SK-N-DZ (cell line): ENCODE data around the gene RCOR3.
"Not testable (repeated sequence)": the region's sequence is repeated elsewhere in the genome, so short reads cannot be mapped to it uniquely, and the experiment has no call there.

Experiments
- DNase-seq: peaks from one replicate; pipeline ENCODE4 v3.0.0-alpha.2; 2015; ENCODE audit warnings: low spot score

RCOR3 gene

DNA sequence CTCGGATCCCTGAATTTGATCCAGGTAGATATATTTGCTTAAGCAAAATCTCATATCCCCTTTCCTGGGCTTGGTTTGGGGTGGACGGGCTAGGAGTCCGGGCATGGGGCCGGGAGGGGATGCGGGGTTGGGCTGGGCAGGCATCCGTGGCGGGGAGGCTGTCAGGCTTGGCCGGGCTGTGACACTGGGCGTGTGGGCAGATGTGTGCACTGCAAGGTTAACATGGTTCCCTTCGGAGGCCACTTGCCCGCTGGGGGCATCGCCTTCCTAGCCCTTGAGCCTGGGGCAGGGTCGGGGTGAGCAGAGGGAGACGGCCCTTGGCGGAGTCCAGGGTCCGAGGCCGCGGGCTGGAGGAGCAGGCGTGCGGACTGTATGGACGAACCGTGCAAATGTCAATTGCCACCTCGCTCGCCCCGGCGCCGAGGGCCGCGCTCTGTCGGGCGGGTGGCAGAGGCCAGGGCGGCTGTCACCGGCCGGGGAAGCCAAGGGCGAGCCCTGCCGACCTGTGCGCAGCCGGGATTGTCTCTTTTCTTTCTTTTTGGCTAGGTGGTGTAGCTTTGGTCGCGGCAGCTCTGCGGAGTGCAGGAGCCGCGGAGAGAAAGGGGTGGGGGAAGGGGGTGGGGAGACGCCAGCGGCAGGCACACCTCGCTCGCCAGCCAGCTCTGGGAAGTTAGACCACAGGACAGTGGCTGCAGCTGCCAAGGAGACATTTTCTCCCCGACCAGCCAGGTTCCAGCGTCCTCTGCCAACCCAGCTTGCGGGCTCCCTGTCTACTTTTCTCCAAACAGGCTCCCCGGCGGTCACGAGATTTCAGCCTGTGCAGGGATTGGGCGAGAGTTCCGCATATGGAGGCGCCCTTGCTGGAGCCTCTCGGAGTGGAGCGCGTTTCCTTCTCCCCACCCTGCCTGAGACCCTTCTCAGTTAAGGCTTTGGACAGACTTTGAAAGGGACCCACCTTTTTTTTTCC, 1.3 kb downstream of the RCOR3 start:
- DNase-seq: peak; percentile 79

DNA sequence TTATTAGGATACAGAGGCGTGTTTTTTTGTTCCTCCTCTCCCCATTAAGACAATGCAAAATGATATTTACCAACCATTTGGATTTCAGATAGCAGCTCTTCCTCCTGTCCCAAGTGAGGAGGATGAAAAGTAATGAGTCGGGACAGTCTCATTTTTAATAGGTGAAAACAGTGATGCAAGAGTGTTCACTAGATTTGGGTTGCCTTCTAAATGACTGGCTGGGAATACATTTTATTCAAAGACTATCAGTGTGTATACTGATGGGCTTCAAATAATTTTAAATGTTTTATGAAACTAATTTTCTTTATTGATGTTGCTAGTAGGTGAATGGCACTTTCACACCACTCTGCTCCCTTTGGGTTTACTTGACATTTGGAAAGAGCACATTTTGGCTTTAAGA, 2.1 kb downstream of the RCOR3 start:
- DNase-seq: no peak

DNA sequence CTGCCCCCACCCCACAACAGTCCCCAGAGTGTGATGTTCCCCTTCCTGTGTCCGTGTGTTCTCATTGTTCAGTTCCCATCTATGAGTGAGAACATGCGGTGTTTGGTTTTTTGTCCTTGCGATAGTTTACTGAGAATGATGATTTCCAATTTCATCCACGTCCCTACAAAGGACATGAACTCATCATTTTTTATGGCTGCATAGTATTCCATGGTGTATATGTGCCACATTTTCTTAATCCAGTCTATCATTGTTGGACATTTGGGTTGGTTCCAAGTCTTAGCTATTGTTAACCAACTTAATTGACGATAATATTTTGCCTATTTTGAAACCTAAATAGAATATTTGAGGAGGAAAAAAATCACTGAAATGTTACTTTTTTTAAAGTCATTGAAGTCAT, 3.9 kb downstream of the RCOR3 start:
- not testable (repeated sequence) for DNase-seq

DNA sequence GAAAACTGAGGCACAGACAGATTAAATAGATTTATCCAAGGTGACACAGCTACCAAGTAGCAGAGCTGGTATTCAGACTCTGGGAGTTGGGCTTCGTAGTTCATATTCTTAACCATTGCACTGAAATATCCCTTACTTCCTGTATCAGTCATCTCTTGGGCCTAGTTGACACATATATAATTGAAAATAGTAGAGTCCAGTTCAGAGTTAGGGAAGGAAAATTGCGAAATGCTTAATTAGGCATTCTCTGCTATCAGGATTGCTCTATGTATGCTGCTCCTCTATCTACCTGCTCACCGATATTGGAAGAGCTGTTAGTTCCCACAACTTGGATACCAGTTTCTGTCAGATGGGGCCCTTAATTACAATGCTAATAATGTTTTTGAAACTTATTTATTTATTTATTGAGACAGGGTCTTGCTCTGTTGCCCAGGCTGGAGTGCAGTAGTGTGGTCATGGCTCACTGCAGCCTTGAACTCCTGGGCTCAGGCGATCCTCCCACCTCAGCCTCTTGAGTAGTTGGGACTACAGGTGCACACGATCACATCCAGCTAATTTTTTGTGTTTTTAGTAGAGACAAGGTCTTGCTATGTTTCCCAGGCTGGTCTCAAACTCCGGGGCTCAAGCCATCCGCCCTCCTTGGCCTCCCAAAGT, 8.2 kb downstream of the RCOR3 start:
- DNase-seq: no peak

DNA sequence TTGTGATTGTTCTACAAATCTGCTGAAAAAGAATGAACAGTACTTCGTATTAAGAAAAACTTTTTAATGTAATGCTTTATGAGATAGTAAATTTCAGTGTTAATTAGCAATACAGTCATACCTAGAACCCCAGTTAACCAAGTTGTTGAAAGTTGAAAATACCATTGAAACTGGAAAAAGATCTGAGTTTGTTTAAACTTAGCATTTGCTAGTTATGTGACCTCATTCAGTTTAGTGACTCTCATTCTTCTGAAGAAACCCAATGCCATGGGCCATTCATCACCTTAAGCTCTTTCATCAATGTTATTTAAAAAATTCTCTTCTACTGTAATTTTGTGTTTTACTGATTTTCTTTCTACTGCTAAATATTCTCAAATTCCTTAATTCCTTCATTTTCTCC, 20.2 kb downstream of the RCOR3 start:
- DNase-seq: no peak

DNA sequence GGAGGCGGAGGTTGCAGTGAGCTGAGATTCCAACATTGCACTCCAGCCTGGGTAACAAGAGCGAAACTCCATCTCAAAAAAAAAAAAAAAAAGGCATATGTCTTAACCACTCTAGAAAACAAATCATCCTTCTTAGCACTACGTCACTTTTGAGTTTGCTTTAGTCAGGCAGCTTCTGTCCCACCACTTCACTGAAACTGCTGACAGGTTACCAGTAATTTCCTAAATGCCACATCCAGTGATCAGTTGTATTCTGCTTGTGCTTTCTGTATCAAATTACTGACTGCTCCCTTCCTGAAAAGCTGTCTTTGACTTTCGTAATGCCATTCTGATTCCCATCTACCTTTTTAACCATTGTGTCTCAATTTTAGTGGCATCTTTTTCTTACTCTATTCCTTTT, 21.7 kb downstream of the RCOR3 start:
- no peak for DNase-seq

DNA sequence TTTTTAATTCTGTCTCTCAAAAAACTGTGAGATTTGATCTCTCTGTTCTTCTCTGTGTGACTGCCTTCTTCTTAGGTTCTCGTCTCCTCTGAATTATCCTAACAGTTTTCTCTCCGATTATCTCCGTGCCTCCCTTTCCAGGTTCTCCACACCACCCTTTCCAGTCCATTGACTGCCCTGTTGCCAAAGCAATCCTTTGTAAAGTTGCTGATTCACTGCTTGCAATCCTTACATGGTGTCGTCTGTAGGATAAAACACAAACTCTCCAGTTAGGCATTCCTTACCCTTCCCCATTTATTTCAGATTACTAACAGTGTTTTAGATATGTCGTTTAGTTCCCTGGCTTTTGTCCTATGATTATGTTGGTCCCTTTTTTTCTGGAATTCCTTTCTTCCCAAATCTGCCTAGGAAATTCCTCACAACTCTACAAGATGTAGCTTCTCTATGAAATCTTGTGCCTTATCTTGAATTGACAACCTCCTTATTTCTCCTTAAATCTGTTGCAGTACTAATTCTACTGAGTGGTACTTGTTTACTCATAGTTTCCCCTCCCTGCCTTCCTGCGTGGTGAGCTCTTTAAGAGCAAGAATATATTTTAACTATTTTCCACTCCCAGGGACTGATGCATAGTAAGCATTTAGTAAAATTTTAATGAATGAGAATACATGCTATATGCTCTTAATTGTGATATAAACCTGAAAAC, 22.3 kb downstream of the RCOR3 start:
- DNase-seq: no peak

DNA sequence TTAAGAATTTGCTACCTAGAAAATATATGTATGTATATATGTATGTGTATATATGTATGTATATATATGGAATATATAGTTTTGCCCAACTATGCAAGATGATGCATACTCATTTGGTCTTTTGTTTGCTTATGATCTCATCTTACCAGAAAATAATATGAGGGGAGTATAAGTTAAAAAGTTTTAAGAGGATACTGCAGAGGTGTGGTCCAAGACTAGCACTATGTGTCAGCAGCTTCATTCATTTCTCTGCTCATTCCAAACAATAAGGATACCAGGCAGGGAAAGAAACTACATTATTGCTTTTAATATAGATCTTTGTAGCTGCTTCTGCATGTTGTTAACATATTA, 22.8 kb downstream of the RCOR3 start:
- DNase-seq: no peak

DNA sequence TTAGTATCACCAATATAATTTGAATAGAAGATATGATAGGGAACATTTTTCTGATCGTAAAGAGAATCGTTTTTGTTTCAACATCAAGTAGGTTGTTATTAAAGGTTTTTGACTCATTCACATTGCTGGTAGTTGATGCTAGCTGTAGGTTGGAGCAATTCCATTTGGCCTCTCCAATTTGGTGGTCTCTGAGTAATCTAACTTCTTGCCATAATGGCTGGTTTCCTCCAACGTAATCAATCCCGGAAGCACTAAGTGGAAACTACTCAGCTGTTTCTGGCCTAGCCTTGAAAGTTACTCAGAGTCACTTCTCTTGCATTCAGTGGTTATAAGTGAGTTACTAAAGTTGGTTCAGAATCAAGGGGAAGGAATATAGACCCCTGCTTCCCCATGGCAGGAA, 26.0 kb downstream of the RCOR3 start:
- DNase-seq: no peak

DNA sequence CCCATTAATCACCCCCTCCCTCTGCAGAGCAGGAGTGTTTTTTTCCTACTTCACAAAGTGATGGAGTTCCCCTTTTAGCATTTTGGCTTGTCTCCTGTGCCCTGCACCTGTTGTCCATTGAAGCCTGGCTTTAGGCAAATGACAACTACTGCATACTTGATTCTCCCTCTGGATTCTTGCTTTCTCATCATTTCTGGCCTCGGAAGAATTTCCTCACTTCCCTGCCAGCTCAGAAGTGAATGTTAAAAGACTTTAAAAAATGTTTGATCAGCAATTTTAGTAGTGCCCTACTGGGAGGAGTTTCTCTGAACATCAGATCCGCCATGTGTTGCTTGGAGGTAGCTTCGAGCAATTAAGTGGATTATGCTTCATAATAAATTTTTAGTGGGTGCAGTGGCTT, 28.1 kb downstream of the RCOR3 start:
- no peak for DNase-seq

DNA sequence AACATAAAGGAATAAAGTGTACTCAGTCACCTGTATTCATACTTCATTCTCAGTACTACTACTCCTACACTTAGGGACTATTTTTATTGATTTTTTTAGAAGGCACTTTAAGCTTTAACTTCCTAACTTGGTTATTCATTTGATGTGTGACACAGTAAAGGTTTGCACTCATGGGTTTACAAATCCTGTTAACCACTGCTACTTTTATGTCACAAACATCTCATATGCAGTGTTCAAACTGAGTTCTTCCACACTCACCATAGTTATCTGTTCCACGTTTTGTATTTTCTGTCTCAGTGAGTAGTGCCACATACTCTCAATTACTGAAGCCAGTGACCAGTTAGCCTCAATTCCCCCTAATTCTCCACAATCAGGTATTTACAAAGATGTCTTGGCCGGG, 33.2 kb downstream of the RCOR3 start:
- no peak for DNase-seq

DNA sequence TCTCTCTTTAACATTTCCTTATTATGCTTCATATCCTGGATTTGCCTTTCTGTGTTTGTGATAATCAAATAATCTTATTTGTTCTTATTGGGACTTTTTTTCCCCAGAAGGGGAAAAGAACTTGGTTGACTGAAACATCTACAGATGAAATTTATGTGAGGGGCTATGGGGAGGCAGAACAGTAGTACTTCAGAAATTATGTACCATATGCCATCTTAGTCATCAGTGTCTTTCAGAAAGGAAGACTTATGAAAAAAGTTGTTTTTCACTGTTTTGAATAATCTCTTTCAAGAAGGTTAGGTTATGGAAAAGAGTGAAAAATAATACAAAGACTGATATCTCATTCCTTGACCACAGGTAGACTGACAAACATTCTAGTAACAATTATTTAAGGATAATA, 37.2 kb downstream of the RCOR3 start:
- no peak for DNase-seq

DNA sequence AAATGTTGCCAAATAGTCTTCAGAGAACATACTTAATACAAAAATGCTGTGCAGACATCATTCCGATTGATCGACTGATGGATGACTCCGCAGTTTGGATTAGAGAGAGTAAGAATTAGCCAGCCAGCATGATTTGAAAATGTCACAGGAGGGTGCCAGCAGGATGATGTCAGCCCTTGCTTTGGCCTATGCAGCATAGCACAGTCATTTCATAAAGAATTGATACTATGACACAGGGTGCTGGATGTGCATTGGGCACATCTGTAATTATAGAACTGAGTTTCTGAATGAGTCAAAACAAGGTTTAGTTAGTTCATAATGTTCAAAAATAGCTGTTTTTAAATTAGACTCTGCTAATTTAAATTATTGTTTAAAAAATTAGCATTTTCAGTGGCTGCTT, 45.9 kb downstream of the RCOR3 start:
- DNase-seq: no peak

DNA sequence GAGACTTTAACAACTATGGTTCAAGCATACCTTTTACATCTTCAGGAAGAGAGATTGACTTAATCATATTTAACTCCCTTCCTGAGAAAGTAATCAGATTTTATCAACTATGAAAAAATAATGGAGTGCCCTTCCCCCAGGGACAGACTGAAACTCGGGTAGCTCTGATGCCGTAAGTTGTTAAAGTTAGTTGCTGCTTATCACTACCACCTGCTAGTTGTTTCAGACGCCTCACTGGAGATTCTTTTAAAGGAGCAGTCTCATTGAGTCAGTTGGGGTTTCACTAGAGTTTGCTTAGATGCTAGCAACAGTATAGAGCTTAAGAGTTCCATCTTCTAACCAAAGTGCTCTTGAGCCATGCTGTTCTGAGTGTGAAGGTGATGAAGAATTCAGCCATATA, 50.5 kb downstream of the RCOR3 start:
- no peak for DNase-seq

DNA sequence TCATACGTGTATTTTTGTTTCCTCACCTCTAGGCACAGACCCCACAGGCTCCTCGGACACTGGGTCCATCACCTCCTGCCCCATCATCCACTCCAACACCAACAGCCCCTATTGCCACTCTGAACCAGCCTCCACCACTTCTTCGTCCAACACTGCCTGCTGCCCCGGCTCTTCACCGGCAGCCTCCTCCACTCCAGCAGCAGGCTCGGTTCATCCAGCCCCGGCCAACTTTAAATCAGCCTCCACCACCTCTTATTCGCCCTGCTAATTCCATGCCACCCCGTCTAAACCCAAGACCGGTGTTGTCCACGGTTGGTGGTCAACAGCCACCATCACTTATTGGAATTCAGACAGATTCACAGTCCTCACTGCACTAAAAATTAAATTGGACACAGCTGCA, 54.2 kb downstream of the RCOR3 start:
- no peak for DNase-seq

DNA sequence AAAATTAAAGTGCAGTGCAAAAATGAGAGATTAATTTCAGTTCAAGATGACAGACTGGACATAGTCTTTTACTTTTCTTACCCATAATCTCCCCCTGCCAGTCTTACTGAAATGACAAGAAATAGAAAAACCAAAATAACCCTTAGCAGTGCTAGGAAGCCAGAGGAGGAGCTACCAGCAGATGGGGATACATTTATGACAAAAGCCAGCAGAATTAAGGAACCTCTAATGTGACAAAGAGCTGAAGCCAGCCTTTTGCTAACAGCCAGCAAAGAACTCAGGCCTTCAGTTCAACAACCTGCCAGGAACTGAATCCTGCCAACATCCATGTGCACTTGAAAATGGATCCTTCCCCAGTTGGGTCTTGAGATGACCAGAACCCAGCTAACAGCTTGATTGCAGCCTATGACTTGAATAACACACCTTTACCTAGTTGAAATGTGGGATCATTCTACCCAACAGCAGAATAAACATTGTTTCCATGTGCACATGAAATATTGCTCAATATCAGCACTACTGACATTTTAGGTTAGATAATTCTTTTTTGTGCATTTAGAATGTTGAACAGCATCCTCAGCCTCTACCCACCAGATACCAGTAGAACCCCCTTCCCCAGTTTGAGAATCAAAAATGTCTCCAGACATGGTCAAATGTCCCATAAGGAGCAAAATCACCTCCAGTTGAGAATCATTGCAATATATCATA, 59.6 kb downstream of the RCOR3 start:
- DNase-seq: no peak

DNA sequence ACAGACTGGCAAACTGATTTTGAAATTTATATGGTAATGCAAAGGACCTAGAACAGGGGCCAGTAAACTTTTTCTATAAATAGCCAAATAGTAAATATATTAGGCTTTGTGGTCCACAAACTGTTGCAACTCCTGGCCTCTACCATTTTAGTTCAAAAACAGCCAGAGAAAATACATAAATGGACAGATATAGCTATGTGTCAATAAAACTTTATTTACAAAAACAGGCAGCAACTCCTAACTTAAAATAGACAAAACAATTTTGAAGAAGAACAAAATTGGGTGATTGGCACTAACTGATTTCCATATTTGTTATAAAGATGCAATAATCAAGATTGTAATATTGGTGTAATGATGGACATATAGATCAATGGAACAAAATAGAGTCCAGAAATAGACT, 60.7 kb downstream of the RCOR3 start:
- no peak for DNase-seq

DNA sequence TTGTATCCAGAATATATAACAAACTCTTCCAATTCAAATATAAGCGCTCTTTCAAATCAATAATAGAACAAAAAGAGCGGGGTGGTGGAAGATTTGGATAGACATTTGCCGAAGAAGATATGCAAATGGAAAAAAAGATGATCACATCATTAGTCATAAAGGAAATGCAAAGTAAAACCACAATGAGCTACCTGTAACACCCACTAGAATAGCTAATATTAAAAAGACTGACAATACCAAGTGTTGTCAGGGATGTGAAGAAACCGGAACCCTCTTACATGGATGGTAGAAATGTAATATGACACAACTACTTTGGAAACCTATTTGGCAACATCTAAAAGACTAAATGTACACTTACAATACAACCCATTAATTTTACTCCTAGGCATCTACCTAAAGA, 61.8 kb downstream of the RCOR3 start:
- no peak for DNase-seq

DNA sequence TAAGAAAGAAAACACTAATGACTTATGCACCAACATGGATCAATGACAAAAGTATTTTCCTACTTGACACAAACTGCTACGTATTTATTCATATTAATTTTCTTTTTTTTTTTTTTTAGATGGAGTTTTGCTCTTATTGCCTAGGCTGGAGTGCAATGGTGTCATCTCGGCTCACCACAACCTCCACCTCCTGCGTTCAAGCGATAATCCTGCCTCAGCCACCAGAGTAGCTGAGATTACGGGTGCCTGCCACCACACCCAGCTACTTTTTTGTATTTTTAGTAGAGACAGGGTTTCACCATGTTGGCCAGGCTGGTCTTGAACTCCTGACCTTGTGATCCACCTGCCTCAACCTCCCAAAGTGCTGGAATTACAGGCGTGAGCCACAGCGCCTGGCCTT, 62.5 kb downstream of the RCOR3 start:
- DNase-seq: not testable (repeated sequence)

DNA sequence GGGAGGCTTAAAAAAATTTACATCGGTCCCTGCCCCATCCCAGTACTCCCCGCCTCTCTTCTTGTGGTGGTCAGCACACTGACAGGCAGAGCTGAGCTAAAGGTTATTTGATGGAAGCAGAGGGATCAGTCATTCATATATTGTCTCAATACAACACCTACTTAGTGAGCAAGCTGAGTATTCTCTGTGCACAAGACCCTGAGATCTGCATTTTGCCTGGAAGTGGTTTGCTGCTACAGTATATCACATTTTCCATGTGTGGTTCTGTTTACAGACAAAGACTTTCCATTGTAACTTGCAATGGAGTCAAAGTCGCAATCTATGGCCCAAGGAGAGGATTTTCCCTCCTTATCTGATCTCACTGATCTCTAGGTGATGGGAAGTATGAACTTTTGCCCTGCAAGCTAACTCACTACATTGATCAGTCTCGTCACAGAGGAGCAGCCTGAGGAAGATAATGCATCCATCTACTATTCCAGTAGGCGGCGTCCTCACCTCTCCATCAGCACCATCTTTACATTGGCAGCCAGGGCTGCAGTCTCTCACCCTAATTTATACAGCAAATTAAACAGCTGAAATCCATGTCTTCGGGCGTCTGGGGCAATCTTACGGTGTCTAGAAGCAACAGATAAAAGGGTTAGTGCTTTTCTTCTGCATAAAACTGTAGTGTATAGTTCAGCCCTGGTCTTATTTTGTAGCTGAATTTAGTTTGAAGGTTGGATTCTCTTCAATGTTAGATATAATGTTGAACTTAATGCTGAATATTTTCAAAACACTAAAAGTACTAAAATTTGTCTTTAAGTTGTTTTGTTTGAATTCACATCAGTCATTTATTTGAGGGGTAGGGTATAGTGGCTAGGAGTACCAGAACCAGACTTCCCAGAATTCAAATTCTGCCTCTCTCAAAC, 64.2 kb downstream of the RCOR3 start:
- DNase-seq: peak; percentile 70
